Fibroblast of skin of right biceps (primary cell): ENCODE measurements around the gene CATSPER3.

Source experiments
- DNase-seq: peaks from one replicate; pipeline ENCODE4 v3.0.0-alpha.2; 2013

The CATSPER3 gene

GRCh38 chr5:134967607-134968006 lies at the start of gene CATSPER3:
CATSPER3 (plus strand) TSS chr5:134967907; CDS start chr5:134967992, 85 bp downstream.
- no peak for DNase-seq

- no peak for DNase-seq
Measured at GRCh38 chr5:134918861-134919260, 48.8 kb upstream of the CATSPER3 start.

GRCh38 chr5:134920848-134921575 lies 46.7 kb upstream of the CATSPER3 start:
- no peak for DNase-seq

GRCh38 chr5:134932508-134932907 lies 35.2 kb upstream of the CATSPER3 start:
- no peak for DNase-seq

- DNase-seq: no peak
Measured at GRCh38 chr5:134934202-134934601, 33.5 kb upstream of the CATSPER3 start.

- no peak for DNase-seq
Measured at GRCh38 chr5:134935711-134936602, 31.8 kb upstream of the CATSPER3 start.

GRCh38 chr5:134937526-134937925 lies 30.2 kb upstream of the CATSPER3 start:
- DNase-seq: no peak

GRCh38 chr5:134938030-134938429 lies 29.7 kb upstream of the CATSPER3 start:
- no peak for DNase-seq

- no peak for DNase-seq
Measured at GRCh38 chr5:134939500-134939899, 28.2 kb upstream of the CATSPER3 start.

- DNase-seq: no peak
Measured at GRCh38 chr5:134943547-134943946, 24.2 kb upstream of the CATSPER3 start.

GRCh38 chr5:134944630-134945029 lies 23.1 kb upstream of the CATSPER3 start:
- DNase-seq: no peak

- no peak for DNase-seq
Measured at GRCh38 chr5:134945041-134945440, 22.7 kb upstream of the CATSPER3 start.

GRCh38 chr5:134948911-134949310 lies 18.8 kb upstream of the CATSPER3 start:
- DNase-seq: peak; percentile 36

GRCh38 chr5:134949316-134949715 lies 18.4 kb upstream of the CATSPER3 start:
- DNase-seq: no peak

- no peak for DNase-seq
Measured at GRCh38 chr5:134957920-134958608, 9.6 kb upstream of the CATSPER3 start.

GRCh38 chr5:134958755-134959154 lies 9.0 kb upstream of the CATSPER3 start:
- DNase-seq: peak; percentile 17

GRCh38 chr5:134963098-134963497 lies 4.6 kb upstream of the CATSPER3 start:
- no peak for DNase-seq

GRCh38 chr5:134964359-134965270 lies 3.1 kb upstream of the CATSPER3 start:
- no peak for DNase-seq

GRCh38 chr5:134965271-134965825 lies 2.4 kb upstream of the CATSPER3 start:
- DNase-seq: no peak

- no peak for DNase-seq
Measured at GRCh38 chr5:134968055-134968454, 348 bp downstream of the CATSPER3 start.

GRCh38 chr5:134969166-134969565 lies 1.5 kb downstream of the CATSPER3 start:
- no peak for DNase-seq
